Measurements from ENCODE around the gene STARD4.

STARD4 gene

DNA sequence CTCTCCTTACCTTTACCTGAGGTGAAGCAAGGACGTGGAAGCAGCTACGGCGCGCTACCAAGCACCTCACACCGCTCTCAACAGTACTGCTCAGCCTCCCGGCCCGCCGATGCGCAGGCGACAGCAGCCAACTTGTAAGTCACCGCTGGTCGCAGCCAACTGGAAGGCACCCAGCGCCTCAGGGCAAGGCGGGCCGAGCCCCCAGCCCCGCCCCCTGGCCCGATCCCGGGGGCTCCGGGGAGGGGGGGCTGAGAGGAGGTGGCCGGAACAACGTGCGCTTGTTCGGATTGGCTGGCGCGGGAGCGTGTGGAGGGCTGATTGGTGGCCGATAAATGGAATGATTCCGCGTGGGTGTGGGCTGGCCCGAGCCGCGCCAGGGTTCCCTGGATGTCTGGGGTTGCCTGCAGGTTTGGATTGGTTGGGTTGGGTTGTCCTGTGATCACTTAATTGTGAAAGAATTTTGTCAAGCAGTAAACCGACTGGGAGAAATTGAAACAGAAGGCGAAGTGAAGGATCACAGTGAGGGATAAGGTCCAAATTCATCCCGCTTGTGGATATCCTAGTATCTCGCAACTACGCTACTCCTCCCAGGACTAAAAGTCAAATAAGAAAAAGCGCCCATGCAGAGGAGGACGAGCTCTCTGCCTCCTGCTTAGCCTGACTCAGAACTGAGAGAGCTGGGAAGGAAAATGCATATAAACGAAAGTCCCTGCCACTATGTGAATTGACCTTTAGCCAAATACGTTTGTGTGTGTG is at the start of gene STARD4:
Gene STARD4 (minus strand): TSS at position 161 of the 756 bp plus-strand sequence. CDS start 5,102 bp downstream, outside the sequence.
- peak; percentile 69 to 100 (median 92) for DNase-seq

- no peak for DNase-seq
Observed at GRCh38 chr5:111559680-111560079, 47.3 kb upstream of the STARD4 start.

DNA sequence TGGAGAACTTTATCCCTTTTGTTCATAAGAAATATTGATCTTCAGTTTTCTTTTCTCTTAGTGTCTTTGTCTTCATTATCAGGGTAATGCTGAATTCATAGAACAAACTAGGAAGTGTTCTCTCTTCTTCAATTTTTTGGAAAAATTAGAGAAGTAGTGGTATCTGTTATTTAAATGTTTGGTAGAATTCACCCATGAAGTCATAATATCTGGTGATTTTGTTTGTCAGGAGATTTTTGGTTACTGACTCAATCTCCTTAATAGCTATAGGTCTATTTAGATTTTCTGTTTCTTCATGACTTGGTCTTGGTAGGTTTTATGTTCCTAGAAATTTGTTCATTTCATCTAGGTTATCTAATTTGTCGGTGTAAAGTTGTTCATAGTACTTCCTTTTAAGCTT is 45.4 kb upstream of the STARD4 start:
- DNase-seq = no peak

- no peak for DNase-seq
Observed at GRCh38 chr5:111557111-111557510, 44.8 kb upstream of the STARD4 start.

- no peak for DNase-seq
Observed at GRCh38 chr5:111556501-111556900, 44.2 kb upstream of the STARD4 start.

GRCh38 chr5:111555760-111556159 is 43.4 kb upstream of the STARD4 start:
- no peak for DNase-seq

GRCh38 chr5:111553868-111554267 is 41.5 kb upstream of the STARD4 start:
- DNase-seq = no peak

- DNase-seq = no peak
Observed at GRCh38 chr5:111552896-111553295, 40.6 kb upstream of the STARD4 start.

- no peak for DNase-seq
Observed at GRCh38 chr5:111552492-111552891, 40.2 kb upstream of the STARD4 start.

DNA sequence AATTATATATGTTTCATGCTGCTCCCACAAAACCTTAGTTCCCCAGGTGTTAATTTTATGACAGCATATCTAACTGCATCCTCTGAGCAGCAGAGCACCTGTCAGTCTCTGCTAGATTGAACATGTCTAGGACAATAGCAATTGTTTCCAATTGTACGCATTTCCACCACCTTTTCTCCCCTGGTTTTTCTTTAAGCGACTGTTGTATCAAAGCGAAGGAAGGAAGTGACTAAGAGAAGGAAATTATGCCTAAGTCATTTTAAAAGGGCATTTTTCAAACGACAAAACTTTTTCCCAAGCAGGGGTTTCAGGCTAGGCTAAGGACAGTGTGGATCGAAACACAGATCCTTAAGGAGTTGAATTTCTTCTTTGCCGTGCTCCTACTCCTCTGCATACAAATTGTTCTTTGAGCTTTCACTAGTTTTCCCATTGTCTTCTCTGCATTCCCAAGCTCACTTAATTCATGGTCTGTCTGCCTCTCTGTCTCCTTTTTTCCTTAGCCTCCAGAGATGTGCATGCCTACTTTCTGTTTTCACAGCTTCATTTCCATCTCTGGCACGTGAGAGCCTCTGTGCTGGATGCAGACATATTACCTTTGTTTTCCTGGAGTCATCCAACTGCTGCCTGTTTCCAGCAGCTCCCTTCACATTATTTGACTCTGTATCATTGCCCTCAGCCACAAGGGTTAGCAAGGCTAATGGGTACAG is 39.4 kb upstream of the STARD4 start:
- no peak for DNase-seq

DNA sequence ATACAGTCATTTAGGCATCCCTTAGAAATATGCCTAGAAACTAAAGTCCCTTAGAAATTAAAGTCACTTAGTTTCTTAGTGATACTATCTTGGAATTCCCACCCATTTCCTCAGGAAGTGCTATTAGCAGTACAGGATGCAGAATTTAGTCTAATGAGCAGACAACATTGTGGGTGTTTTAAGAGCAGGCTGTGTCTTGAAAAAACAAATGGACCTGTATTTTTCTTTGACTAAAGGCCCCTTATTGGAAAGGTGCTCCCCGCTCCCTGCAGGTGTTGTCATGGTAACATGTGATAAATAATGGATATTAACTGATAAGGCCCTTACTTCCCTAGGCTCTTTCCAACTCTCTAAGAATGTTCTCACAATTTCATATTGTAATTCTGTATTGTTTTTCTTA is 38.8 kb upstream of the STARD4 start:
- DNase-seq = no peak

GRCh38 chr5:111550282-111551020 is 38.1 kb upstream of the STARD4 start:
- peak in 51 of 56 donors; percentile 1 to 88 (median 37) for DNase-seq

GRCh38 chr5:111548992-111549649 is 36.8 kb upstream of the STARD4 start:
- DNase-seq = no peak

- DNase-seq = no peak
Observed at GRCh38 chr5:111548348-111548950, 36.1 kb upstream of the STARD4 start.

DNA sequence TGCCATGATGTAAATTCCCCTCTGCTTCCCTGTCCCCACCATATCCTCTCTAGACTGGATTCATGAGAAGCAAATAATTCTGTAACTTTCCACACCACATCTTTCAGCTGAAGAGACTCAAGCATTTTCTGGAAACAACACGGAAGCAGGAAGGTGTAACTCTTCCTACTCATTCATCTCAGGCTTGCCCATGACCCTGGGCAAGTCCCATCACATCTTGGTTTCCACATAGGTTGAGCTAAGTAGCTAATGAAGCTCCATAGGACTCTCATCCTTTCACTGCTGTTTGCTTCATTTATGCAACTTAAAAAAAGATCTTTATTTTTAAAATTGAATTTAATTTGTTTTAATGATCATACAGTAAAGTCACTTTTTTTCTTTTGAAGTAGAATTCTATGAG is 32.7 kb upstream of the STARD4 start:
- DNase-seq = no peak

DNA sequence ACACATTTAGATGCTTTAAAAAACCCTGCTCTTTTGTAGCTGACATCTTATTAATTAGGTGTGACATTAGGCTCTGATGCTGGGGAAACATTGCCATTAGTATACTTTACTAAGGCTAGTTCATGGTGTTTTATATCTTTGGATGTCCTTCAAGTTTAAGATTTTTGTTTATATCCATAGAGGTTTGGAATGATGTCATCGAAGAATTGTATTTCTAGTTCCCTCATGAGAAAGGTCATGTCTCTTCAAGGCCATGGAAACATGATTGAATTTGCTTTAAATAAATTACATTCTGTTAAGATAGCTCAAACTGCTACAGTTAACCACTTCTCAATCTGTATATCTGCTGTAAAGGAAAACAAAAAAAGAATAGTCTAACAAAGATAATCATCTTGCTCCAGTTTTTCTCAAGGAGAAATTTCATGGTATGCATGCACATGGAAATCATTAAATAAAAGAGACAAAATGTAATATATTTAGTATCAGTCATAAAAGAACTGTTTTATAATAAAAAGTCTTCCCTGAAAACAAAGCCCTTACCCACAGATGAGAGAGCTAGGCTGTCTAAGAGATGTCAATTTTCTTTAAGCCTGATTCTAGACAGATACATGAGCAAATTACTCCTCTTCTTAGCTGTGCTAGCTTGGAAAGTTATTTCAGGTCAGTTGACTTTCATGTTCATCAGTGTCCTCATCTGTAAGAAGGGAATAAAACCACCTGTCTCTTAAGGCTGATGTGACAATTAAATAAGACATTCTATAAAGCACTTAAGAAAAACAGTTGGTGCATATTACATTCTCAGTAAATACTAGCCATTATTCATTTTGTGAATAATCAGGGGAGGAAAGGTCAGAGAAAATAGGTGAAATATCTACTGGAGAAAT is 25.0 kb upstream of the STARD4 start:
- no peak for DNase-seq

- DNase-seq = no peak
Observed at GRCh38 chr5:111535879-111536549, 23.7 kb upstream of the STARD4 start.

DNA sequence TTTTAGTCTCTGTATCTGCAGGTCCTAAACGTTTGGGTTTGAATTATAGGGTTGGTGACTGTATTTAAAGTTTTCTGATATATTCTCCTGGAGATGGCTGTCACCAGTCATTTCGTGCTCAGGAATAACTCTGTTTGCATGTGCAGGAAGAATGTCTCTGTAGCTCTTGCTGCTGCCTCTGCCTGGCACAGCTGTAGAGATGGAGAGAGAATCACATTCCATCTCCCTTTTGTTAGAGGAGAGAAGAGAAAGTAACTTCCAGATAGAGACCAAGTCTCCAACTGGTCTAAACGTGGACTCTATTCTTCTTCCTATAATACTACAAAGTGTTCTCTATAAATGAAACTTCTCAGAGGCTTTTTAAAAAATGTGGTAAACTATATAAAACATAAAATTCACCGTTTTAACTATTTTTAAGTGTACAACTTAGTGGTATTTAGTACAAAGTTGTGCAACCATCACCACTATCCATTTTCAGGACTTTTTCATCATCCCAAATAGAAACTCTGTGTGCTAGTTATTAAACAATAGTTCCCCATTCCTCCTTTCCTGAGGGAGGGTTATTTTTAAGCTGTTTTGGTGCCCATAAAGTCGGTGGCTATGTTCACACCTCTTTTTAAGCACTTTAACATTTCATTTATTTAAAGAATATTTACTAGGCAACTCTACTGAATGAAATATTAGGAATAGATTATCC is 20.7 kb upstream of the STARD4 start:
- no peak for DNase-seq

- DNase-seq = peak in 14 of 56 donors; percentile 1 to 27 (median 6)
Observed at GRCh38 chr5:111530298-111530740, 18.0 kb upstream of the STARD4 start.
